T-helper 2 cell (primary cell): ENCODE measurements around the gene BLACAT1.

Source experiments
- DNase-seq, 5 experiments: peaks; one replicate each; pipeline versions ENCODE4 v3.0.0 to v3.0.0-alpha.2; 2012 to 2022

BLACAT1 gene

DNA sequence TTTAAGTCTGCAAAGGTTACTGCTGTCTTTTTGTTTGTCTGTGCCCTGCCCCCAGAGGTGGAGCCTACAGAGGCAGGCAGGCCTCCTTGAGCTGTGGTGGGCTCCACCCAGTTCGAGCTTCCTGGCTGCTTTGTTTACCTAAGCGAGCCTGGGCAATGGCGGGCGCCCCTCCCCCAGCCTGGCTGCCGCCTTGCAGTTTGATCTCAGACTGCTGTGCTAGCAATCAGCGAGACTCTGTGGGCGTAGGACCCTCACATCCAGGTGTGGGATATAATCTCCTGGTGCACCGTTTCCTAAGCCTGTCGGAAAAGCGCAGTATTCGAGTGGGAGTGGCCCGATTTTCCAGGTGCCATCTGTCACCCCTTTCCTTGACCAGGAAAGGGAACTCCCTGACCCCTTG lies 49.6 kb downstream of the BLACAT1 start:
- DNase-seq, result peak in 1 of 5 experiments; percentile 4
